Measurements from ENCODE around the gene TPST2.

TPST2 gene

GRCh38 chr22:26579331-26579886 lies 10.5 kb downstream of the TPST2 start:
- DNase-seq: no peak

GRCh38 chr22:26577081-26577480 lies 12.9 kb downstream of the TPST2 start:
- no peak for DNase-seq

GRCh38 chr22:26576026-26576680 lies 13.8 kb downstream of the TPST2 start:
- DNase-seq: no peak

- no peak for DNase-seq
Measured at GRCh38 chr22:26574001-26574723, 15.8 kb downstream of the TPST2 start.

GRCh38 chr22:26573026-26573662 lies 16.8 kb downstream of the TPST2 start:
- no peak for DNase-seq

- no peak for DNase-seq
Measured at GRCh38 chr22:26570864-26571525, 18.9 kb downstream of the TPST2 start.

- no peak for DNase-seq
Measured at GRCh38 chr22:26570115-26570514, 19.8 kb downstream of the TPST2 start.

- DNase-seq: no peak
Measured at GRCh38 chr22:26568207-26568706, 21.7 kb downstream of the TPST2 start.

GRCh38 chr22:26567610-26568009 lies 22.3 kb downstream of the TPST2 start:
- DNase-seq: no peak

GRCh38 chr22:26566994-26567393 lies 22.9 kb downstream of the TPST2 start:
- no peak for DNase-seq

GRCh38 chr22:26565889-26566288 lies 24.0 kb downstream of the TPST2 start:
- DNase-seq: no peak

- no peak for DNase-seq
Measured at GRCh38 chr22:26565181-26565580, 24.8 kb downstream of the TPST2 start.

GRCh38 chr22:26564672-26565071 lies 25.3 kb downstream of the TPST2 start:
- no peak for DNase-seq

- no peak for DNase-seq
Measured at GRCh38 chr22:26564181-26564580, 25.8 kb downstream of the TPST2 start.

GRCh38 chr22:26563022-26563421 lies 26.9 kb downstream of the TPST2 start:
- no peak for DNase-seq

GRCh38 chr22:26561756-26562417 lies 28.0 kb downstream of the TPST2 start:
- no peak for DNase-seq

GRCh38 chr22:26559961-26560575 lies 29.9 kb downstream of the TPST2 start:
- DNase-seq: no peak

GRCh38 chr22:26558248-26558895 lies 31.6 kb downstream of the TPST2 start:
- no peak for DNase-seq

- no peak for DNase-seq
Measured at GRCh38 chr22:26556904-26557303, 33.0 kb downstream of the TPST2 start.

- no peak for DNase-seq
Measured at GRCh38 chr22:26555478-26555877, 34.5 kb downstream of the TPST2 start.

- DNase-seq: no peak
Measured at GRCh38 chr22:26554956-26555355, 35.0 kb downstream of the TPST2 start.

Data from T1000 (cell line).